Gastroesophageal sphincter (tissue), 3 donors: ENCODE measurements around the gene NRXN3.

ENCODE experiments used
- CTCF ChIP-seq, 4 experiments: fragments of 200-600 bp in 2 of 4; fragments of 450-650 bp in 2 of 4; sonication (generic) in 1 of 4; IDR thresholded peaks; one replicate each; pipeline ENCODE4 v1.5.1; 2017 to 2019; ENCODE audit warnings: antibody characterized with exemption in 4 of 4, mild to moderate bottlenecking in 2 of 4, moderate library complexity in 2 of 4
- POLR2A ChIP-seq, 2 donors: fragments of 450-650 bp; IDR thresholded peaks; one replicate each; pipeline ENCODE4 v1.6.1; 2017; ENCODE audit warnings: antibody characterized with exemption in 2 of 2, mild to moderate bottlenecking in 2 of 2, moderate library complexity in 1 of 2
- POLR2AphosphoS5 ChIP-seq: sonication (generic); formaldehyde crosslinking; IDR thresholded peaks from one replicate; pipeline ENCODE4 v1.6.1; 2017; ENCODE audit warnings: antibody characterized with exemption

- no peak for TF ChIP-seq CTCF (IDR thresholded peaks at IDR 0.05)
- no peak for TF ChIP-seq POLR2AphosphoS5
- no peak for TF ChIP-seq POLR2A (IDR thresholded peaks at IDR 0.05)
Measured at GRCh38 chr14:78141590-78141989, 28.6 kb upstream of the NRXN3 start.
